HCT116 (cell line): Measurements from ENCODE around the gene LGMN. TPM values are rescaled to one million over a fixed set of nuclear protein-coding genes. Genes with fewer than 3 reads are reported as not detected.

Experiments used
- ATAC-seq: fragments of 200-7000 bp; cut with Tn5 transposase; 2 replicates; pipeline ENCODE4 v1.9.1; 2020; ENCODE audit warnings: mild to moderate bottlenecking, moderate library complexity
- BruUV-seq: library from RNA; stranded (reverse); fragments of 400-500 nt; replicated peaks from 2 replicates; lab custom pipeline; 2021; lab: Mats Ljungman, UMichigan
- CTCF ChIA-PET: fragments of 300-600 bp; sonication (Branson Sonifier 250); formaldehyde crosslinking; loops from one replicate; lab custom pipeline; 2021; ENCODE audit warnings: antibody characterized with exemption; lab: Charles Lee
- POLR2A ChIA-PET: fragments of 300-600, 350-600 bp; sonication (Branson Sonifier 250); formaldehyde crosslinking; loops from one replicate; lab custom pipeline; 2021; ENCODE audit warnings: antibody characterized with exemption; lab: Charles Lee
- RAD21 ChIA-PET, 2 experiments: fragments of 300-600 bp; sonication (Branson Sonifier 250); formaldehyde crosslinking; loops; one replicate each; lab custom pipeline; 2023; ENCODE audit warnings: low total read pairs in 2 of 2; ENCODE audit not compliant: uncharacterized antibody in 2 of 2, unreplicated experiment in 2 of 2, low non-redundant PET in 1 of 2; lab: Charles Lee
- DNase-seq: peaks from one replicate; pipeline ENCODE4 v3.0.0-alpha.2; 2010; ENCODE audit warnings: low read depth, low spot score
- H2AFZ ChIP-seq: fragments of 200-600 bp; shearing (Covaris generic), sonication (generic); 2 replicates; pipeline ENCODE4 v1.6.1; 2017; ENCODE audit warnings: low read depth, mixed run types, mixed read lengths, antibody characterized with exemption, low read length; ENCODE audit not compliant: poor library complexity, severe bottlenecking
- H3K27ac ChIP-seq: 2 replicates; pipeline ENCODE4 v1.5.1; 2012; ENCODE audit warnings: low read depth, low read length
- H3K27me3 ChIP-seq: fragments of 200-600 bp; sonication (generic); 2 replicates; pipeline ENCODE4 v1.6.1; 2016; ENCODE audit warnings: mixed run types, low read length, mixed read lengths; ENCODE audit not compliant: insufficient read depth
- H3K36me3 ChIP-seq, 2 experiments: fragments of 200-500 bp in 1 of 2; fragments of 200-600 bp in 1 of 2; sonication (Bioruptor generic) in 1 of 2; sonication (generic) in 1 of 2; 2 replicates each; pipeline versions ENCODE4 v1.5.1 to v1.6.1; 2014 to 2016; ENCODE audit warnings: low read length in 2 of 2, inconsistent platforms in 1 of 2, mixed read lengths in 1 of 2, mixed run types in 1 of 2; ENCODE audit not compliant: insufficient read depth in 2 of 2, control insufficient read depth in 1 of 2
- H3K4me1 ChIP-seq, 2 experiments: fragments of 200-600 bp in 1 of 2; sonication (generic) in 1 of 2; 2 replicates each; pipeline versions ENCODE4 v1.5.1 to v1.6.1; 2012 to 2017; ENCODE audit warnings: low read length in 2 of 2, inconsistent platforms in 1 of 2, mild to moderate bottlenecking in 1 of 2, mixed read lengths in 1 of 2, mixed run types in 1 of 2, moderate library complexity in 1 of 2; ENCODE audit not compliant: insufficient read depth in 2 of 2, control insufficient read depth in 1 of 2
- H3K4me2 ChIP-seq: fragments of 200-600 bp; sonication (generic); 2 replicates; pipeline ENCODE4 v1.6.1; 2017; ENCODE audit warnings: mixed run types, low read length, mixed read lengths
- H3K4me3 ChIP-seq, 2 experiments: fragments of 200-600 bp in 1 of 2; sonication (generic) in 1 of 2; replicated peaks in 1 of 2; 2 replicates each; pipeline ENCODE4 v1.5.1; 2011 to 2016; ENCODE audit warnings: low read length in 2 of 2, control low read depth in 1 of 2, low read depth in 1 of 2, mild to moderate bottlenecking in 1 of 2, mixed read lengths in 1 of 2, mixed run types in 1 of 2
- H3K79me2 ChIP-seq: fragments of 200-600 bp; sonication (generic); 2 replicates; pipeline ENCODE4 v1.6.1; 2017; ENCODE audit warnings: mild to moderate bottlenecking, mixed run types, low read length, moderate library complexity, mixed read lengths; ENCODE audit not compliant: insufficient read depth
- H3K9ac ChIP-seq: fragments of 200-600 bp; sonication (generic); 2 replicates; pipeline ENCODE4 v1.6.1; 2016; ENCODE audit warnings: low read length, mixed read lengths
- H3K9me2 ChIP-seq: fragments of 200-600 bp; sonication (generic), shearing (Covaris generic); 2 replicates; pipeline ENCODE4 v1.6.1; 2017; ENCODE audit warnings: mixed run types, mild to moderate bottlenecking, moderate library complexity; ENCODE audit not compliant: insufficient read depth
- H3K9me3 ChIP-seq, 2 experiments: fragments of 200-500 bp in 1 of 2; fragments of 200-600 bp in 1 of 2; sonication (Bioruptor generic) in 1 of 2; sonication (generic) in 1 of 2; 2 replicates each; pipeline ENCODE4 v1.6.1; 2014 to 2017; ENCODE audit warnings: low read length in 2 of 2, mixed read lengths in 2 of 2, inconsistent platforms in 1 of 2, low read depth in 1 of 2, mild to moderate bottlenecking in 1 of 2, mixed run types in 1 of 2, moderate library complexity in 1 of 2; ENCODE audit not compliant: control insufficient read depth in 1 of 2, insufficient read depth in 1 of 2
- H4K20me1 ChIP-seq: fragments of 200-600 bp; sonication (generic), shearing (Covaris generic); 2 replicates; pipeline ENCODE4 v1.6.1; 2017; ENCODE audit warnings: mixed run types, mild to moderate bottlenecking, moderate library complexity; ENCODE audit not compliant: insufficient read depth
- ATF3 ChIP-seq: IDR thresholded peaks from 2 replicates; pipeline ENCODE4 v1.6.1; 2012
- CEBPB ChIP-seq: IDR thresholded peaks from 2 replicates; pipeline ENCODE4 v1.6.1; 2012; ENCODE audit warnings: low read depth
- CTCF ChIP-seq, 3 experiments: fragments of 200-600 bp in 1 of 3; sonication (generic) in 1 of 3; IDR thresholded peaks in 2 of 3; conservative IDR thresholded peaks in 1 of 3; 2 replicates each; pipeline ENCODE4 v1.5.1; 2012 to 2017; ENCODE audit warnings: low read depth in 2 of 3, low read length in 2 of 3, antibody characterized with exemption in 1 of 3, borderline replicate concordance in 1 of 3, control low read depth in 1 of 3, mild to moderate bottlenecking in 1 of 3, mixed read lengths in 1 of 3, mixed run types in 1 of 3, moderate library complexity in 1 of 3; ENCODE audit not compliant: insufficient read depth in 1 of 3
- FOSL1 ChIP-seq: IDR thresholded peaks from 2 replicates; pipeline ENCODE4 v1.6.1; 2012; ENCODE audit warnings: low read depth
- POLR2A ChIP-seq: IDR thresholded peaks from 2 replicates; pipeline ENCODE4 v1.7.0; 2011; ENCODE audit warnings: borderline replicate concordance; ENCODE audit not compliant: insufficient read depth, insufficient read length; ENCODE audit errors: extremely low read depth
- YY1 ChIP-seq: IDR thresholded peaks from 2 replicates; pipeline ENCODE4 v1.6.1; 2011; ENCODE audit warnings: low read length, low read depth, moderate library complexity, mild to moderate bottlenecking; ENCODE audit not compliant: insufficient replicate concordance; ENCODE audit errors: extremely low read depth
- ZFX ChIP-seq: fragments of 450-650 bp; IDR thresholded peaks from 2 replicates; pipeline ENCODE4 v1.6.1; 2017
- intact Hi-C: fragments of 100-400 bp; cut with micrococcal nuclease; formaldehyde crosslinking; loops from 2 replicates; pipeline ENCODE4 v1.10.0; 2022
- total RNA-seq: library from RNA; stranded (reverse); gene quantifications from one replicate; pipeline ENCODE4 v1.2.1, GENCODE V29; 2021; ENCODE audit not compliant: unreplicated experiment

LGMN gene
- total RNA-seq, 1 experiment from 2014 or later = 44.9 TPM

GRCh38 chr14:92679246-92679645 lies 69.2 kb downstream of the LGMN start:
- intact Hi-C loops = no loop called here
- no peak overlapping the region for H3K4me3 ChIP-seq
- CTCF ChIA-PET = no interaction called here

More at GRCh38 chr14:92679246-92679645, 69.2 kb downstream of the LGMN start:
- H3K4me1 ChIP-seq = peaks cover 2 to 10% of the 10 kb centered on the region in 2 experiments; a peak in 2 of 4 replicates
- peaks cover 2 to 15% of the 10 kb centered on the region in 2 experiments; a peak in 1 of 4 replicates for H3K36me3 ChIP-seq
- ChIA-PET POLR2A (no interaction called here), RAD21 (no interaction called here)
- no peak overlapping the region for H2AFZ ChIP-seq
- no peak overlapping the region for H3K9ac ChIP-seq
- TF ChIP-seq CEBPB = no peak
- TF ChIP-seq CTCF (IDR thresholded peaks at IDR 0.05 in 2 of 3, conservative IDR thresholded peaks at IDR 0.05 in 1 of 3; ENCODE audit: borderline replicate concordance in 1 of 3, insufficient read depth in 1 of 3, low read depth in 2 of 3, low read length in 2 of 3) = no peak
- no peak for TF ChIP-seq POLR2A
- no peak for TF ChIP-seq ZFX
- no peak for TF ChIP-seq FOSL1
- TF ChIP-seq YY1 = no peak
- TF ChIP-seq ATF3 = no peak
- no peaks in the 10 kb centered on the region for H3K79me2 ChIP-seq
- H3K4me2 ChIP-seq = no peak overlapping the region
- BruUV-seq = no TSS peak
- H3K27me3 ChIP-seq = no peaks in the 10 kb centered on the region
- DNase-seq (no peak), ATAC-seq (no peak)
- H3K9me2 ChIP-seq = no peaks in the 10 kb centered on the region
- no peaks in the 10 kb centered on the region for H3K9me3 ChIP-seq
- H3K27ac ChIP-seq = no peak overlapping the region
- no peaks in the 10 kb centered on the region for H4K20me1 ChIP-seq
